ENCODE results near the gene PCDH9. TPM values are rescaled to one million over a fixed set of nuclear protein-coding genes. Genes with fewer than 3 reads are reported as not detected.
A peak's percentile ranks its signal among the peaks of the same experiment; 100 is the strongest.

The PCDH9 gene
- total and polyA plus RNA-seq, 2 experiments from 2014 or later, result 0.31 to 0.52 TPM

GRCh38 chr13:66323745-66324347, 906.3 kb downstream of the PCDH9 start:
- Histone ChIP-seq H3K27ac (ENCODE audit: low read depth) (no peak overlapping the region), H3K4me1 (ENCODE audit: insufficient read depth) (no peaks in the 10 kb centered on the region), H3K36me3 (ENCODE audit: insufficient read depth) (no peaks in the 10 kb centered on the region), H3K4me3 (no peak overlapping the region), H3F3A (replicated peaks; ENCODE audit: low read depth) (no peaks in the 10 kb centered on the region), H3K4me2 (no peak overlapping the region), H2AFZ (no peak overlapping the region), H3K9me2 (ENCODE audit: insufficient read depth) (no peaks in the 10 kb centered on the region), H3K27me3 (ENCODE audit: insufficient read depth) (no peaks in the 10 kb centered on the region), H3K79me2 (replicated peaks; ENCODE audit: insufficient read depth) (no peaks in the 10 kb centered on the region), H4K20me1 (replicated peaks; ENCODE audit: insufficient read depth) (no peaks in the 10 kb centered on the region)
- H3K9me3 Mint-ChIP-seq, result no peaks in the 10 kb centered on the region
- ATAC-seq, result peak; percentile 48; the same call in 2 of the 3 replicates
- DNase-seq (ENCODE audit: low spot score), result no peak
- no peaks in the 10 kb centered on the region for H3K36me3 Mint-ChIP-seq (ENCODE audit: low read depth)
- H3K4me3 Mint-ChIP-seq, result no peak overlapping the region
- H3K27me3 Mint-ChIP-seq (ENCODE audit: insufficient read depth, low read depth, poor library complexity), result no peaks in the 10 kb centered on the region
- no peak overlapping the region for H3K27ac Mint-ChIP-seq
- H3K4me1 Mint-ChIP-seq, result peaks cover 5% of the 10 kb centered on the region; the same call in 2 of the 3 replicates
- no peak for TF ChIP-seq JUNB (IDR thresholded peaks at IDR 0.05; ENCODE audit: unreplicated experiment)

GRCh38 chr13:66322936-66323335, 907.2 kb downstream of the PCDH9 start:
- no peak overlapping the region for H3K4me2 ChIP-seq
- no peaks in the 10 kb centered on the region for H3K36me3 ChIP-seq (ENCODE audit: insufficient read depth)
- H3K36me3 Mint-ChIP-seq (ENCODE audit: low read depth), result no peaks in the 10 kb centered on the region
- no peaks in the 10 kb centered on the region for H3K79me2 ChIP-seq (replicated peaks; ENCODE audit: insufficient read depth)
- H3K27ac ChIP-seq (ENCODE audit: low read depth), result no peak overlapping the region
- H3K27ac Mint-ChIP-seq, result no peak overlapping the region
- no peaks in the 10 kb centered on the region for H3K9me2 ChIP-seq (ENCODE audit: insufficient read depth)
- H3K9me3 Mint-ChIP-seq, result no peaks in the 10 kb centered on the region
- H2AFZ ChIP-seq, result no peak overlapping the region
- H3K4me1 ChIP-seq (ENCODE audit: insufficient read depth), result no peaks in the 10 kb centered on the region
- H3K4me3 Mint-ChIP-seq, result no peak overlapping the region
- DNase-seq (ENCODE audit: low spot score), result no peak
- H3F3A ChIP-seq (replicated peaks; ENCODE audit: low read depth), result no peaks in the 10 kb centered on the region
- no peak for TF ChIP-seq STAT1 (IDR thresholded peaks at IDR 0.05; ENCODE audit: unreplicated experiment)
- no peak for ATAC-seq
- H3K4me3 ChIP-seq, result no peak overlapping the region
- H4K20me1 ChIP-seq (replicated peaks; ENCODE audit: insufficient read depth), result no peaks in the 10 kb centered on the region
- H3K27me3 ChIP-seq (ENCODE audit: insufficient read depth), result no peaks in the 10 kb centered on the region
- H3K4me1 Mint-ChIP-seq, result peaks cover 5% of the 10 kb centered on the region; the same call in 2 of the 3 replicates
- H3K27me3 Mint-ChIP-seq (ENCODE audit: insufficient read depth, low read depth, poor library complexity), result no peaks in the 10 kb centered on the region

GRCh38 chr13:66322193-66322740, 907.9 kb downstream of the PCDH9 start:
- ATAC-seq, result no peak
- Histone ChIP-seq H3K9me2 (ENCODE audit: insufficient read depth) (no peaks in the 10 kb centered on the region), H3K27me3 (ENCODE audit: insufficient read depth) (no peaks in the 10 kb centered on the region), H3K4me3 (no peak overlapping the region), H2AFZ (no peak overlapping the region), H4K20me1 (replicated peaks; ENCODE audit: insufficient read depth) (no peaks in the 10 kb centered on the region), H3F3A (replicated peaks; ENCODE audit: low read depth) (no peaks in the 10 kb centered on the region), H3K27ac (ENCODE audit: low read depth) (no peak overlapping the region), H3K36me3 (ENCODE audit: insufficient read depth) (no peaks in the 10 kb centered on the region), H3K4me2 (no peak overlapping the region), H3K79me2 (replicated peaks; ENCODE audit: insufficient read depth) (no peaks in the 10 kb centered on the region), H3K4me1 (ENCODE audit: insufficient read depth) (no peaks in the 10 kb centered on the region)
- no peaks in the 10 kb centered on the region for H3K27me3 Mint-ChIP-seq (ENCODE audit: insufficient read depth, low read depth, poor library complexity)
- no peak overlapping the region for H3K4me3 Mint-ChIP-seq
- DNase-seq (ENCODE audit: low spot score), result no peak
- no peaks in the 10 kb centered on the region for H3K36me3 Mint-ChIP-seq (ENCODE audit: low read depth)
- H3K27ac Mint-ChIP-seq, result no peak overlapping the region
- peaks cover 5% of the 10 kb centered on the region; the same call in 2 of the 3 replicates for H3K4me1 Mint-ChIP-seq
- no peaks in the 10 kb centered on the region for H3K9me3 Mint-ChIP-seq
- TF ChIP-seq JUNB (IDR thresholded peaks at IDR 0.05; ENCODE audit: unreplicated experiment), result no peak
- TF ChIP-seq REST (IDR thresholded peaks at IDR 0.05; ENCODE audit: unreplicated experiment), result no peak
- no peak for TF ChIP-seq ETS1 (IDR thresholded peaks at IDR 0.05)
- no peak for TF ChIP-seq STAT1 (IDR thresholded peaks at IDR 0.05; ENCODE audit: unreplicated experiment)
- TF ChIP-seq POLR2AphosphoS5 (IDR thresholded peaks at IDR 0.05; ENCODE audit: low read depth), result no peak
- no peak for TF ChIP-seq CREB1 (CRISPR knock-in tag; IDR thresholded peaks at IDR 0.05; ENCODE audit: low read depth)

Data from GM23338 (cell line).